Stimulated activated CD4-positive, alpha-beta T cell treated with anti-CD3 and anti-CD28 coated beads, Interleukin-15, amount 100 ng/mL, for 48 hours (primary cell): ENCODE measurements around the gene PCDHA11.
A peak's percentile ranks its signal among the peaks of the same experiment; 100 is the strongest.
"Not testable (repeated sequence)": the region's sequence is repeated elsewhere in the genome, so short reads cannot be mapped to it uniquely, and the experiment has no call there.

Experiments
- DNase-seq, 2 donors: peaks; one replicate each; pipeline ENCODE4 v3.0.0-alpha.2; 2020; ENCODE audit warnings: low read depth in 2 of 2

Gene PCDHA11

GRCh38 chr5:140868721-140869554 is at the start of gene PCDHA11:
Gene PCDHA11 (plus strand): TSS chr5:140868957. CDS start chr5:140869104, 147 bp downstream.
- DNase-seq, result no peak

GRCh38 chr5:140821375-140822280 is 47.1 kb upstream of the PCDHA11 start, which contains the start of gene PCDHA5:
Gene PCDHA5 (plus strand): TSS chr5:140821613.
- peak in 1 of 2 donors; percentile 16 for DNase-seq

GRCh38 chr5:140822281-140822629 is 46.5 kb upstream of the PCDHA11 start:
- no peak for DNase-seq

- not testable (repeated sequence) for DNase-seq
Observed at GRCh38 chr5:140822969-140823368, 45.8 kb upstream of the PCDHA11 start.

- DNase-seq, result no peak
Observed at GRCh38 chr5:140823475-140823874, 45.3 kb upstream of the PCDHA11 start.

GRCh38 chr5:140827704-140828361 is 40.9 kb upstream of the PCDHA11 start, which contains the start of gene PCDHA6:
Gene PCDHA6 (plus strand): TSS chr5:140827960. CDS start chr5:140828092, 132 bp downstream.
- no peak for DNase-seq

GRCh38 chr5:140828362-140828737 is 40.4 kb upstream of the PCDHA11 start:
- DNase-seq, result no peak

GRCh38 chr5:140829511-140830501 is 39.0 kb upstream of the PCDHA11 start:
- DNase-seq, result not testable (repeated sequence)

- no peak for DNase-seq
Observed at GRCh38 chr5:140833993-140834392, 34.8 kb upstream of the PCDHA11 start, which contains the start of gene PCDHA7. Gene PCDHA7 (plus strand): TSS chr5:140834269. CDS start chr5:140834384, 115 bp downstream.

GRCh38 chr5:140834439-140835008 is 34.2 kb upstream of the PCDHA11 start:
- not testable (repeated sequence) for DNase-seq

- no peak for DNase-seq
Observed at GRCh38 chr5:140835622-140836510, 32.9 kb upstream of the PCDHA11 start.

GRCh38 chr5:140840978-140841962 is 27.5 kb upstream of the PCDHA11 start, which contains the start of gene PCDHA8:
Gene PCDHA8 (plus strand): TSS chr5:140841187. CDS start chr5:140841322, 135 bp downstream.
- DNase-seq, result no peak

- no peak for DNase-seq
Observed at GRCh38 chr5:140842798-140843733, 25.7 kb upstream of the PCDHA11 start.

- not testable (repeated sequence) for DNase-seq
Observed at GRCh38 chr5:140848139-140849102, 20.3 kb upstream of the PCDHA11 start, which contains the start of gene PCDHA9. Gene PCDHA9 (plus strand): TSS chr5:140848382. CDS start chr5:140848496, 114 bp downstream.
